SHP77 (cell line): ENCODE results near the gene HNRNPL.
"Not testable (repeated sequence)": the region's sequence is repeated elsewhere in the genome, so short reads cannot be mapped to it uniquely, and the experiment has no call there.

Source experiments
- DNase-seq, 2 experiments: peaks; one replicate each; lab custom pipeline; 2025; lab: John Stamatoyannopoulos, UW

The HNRNPL gene

DNA sequence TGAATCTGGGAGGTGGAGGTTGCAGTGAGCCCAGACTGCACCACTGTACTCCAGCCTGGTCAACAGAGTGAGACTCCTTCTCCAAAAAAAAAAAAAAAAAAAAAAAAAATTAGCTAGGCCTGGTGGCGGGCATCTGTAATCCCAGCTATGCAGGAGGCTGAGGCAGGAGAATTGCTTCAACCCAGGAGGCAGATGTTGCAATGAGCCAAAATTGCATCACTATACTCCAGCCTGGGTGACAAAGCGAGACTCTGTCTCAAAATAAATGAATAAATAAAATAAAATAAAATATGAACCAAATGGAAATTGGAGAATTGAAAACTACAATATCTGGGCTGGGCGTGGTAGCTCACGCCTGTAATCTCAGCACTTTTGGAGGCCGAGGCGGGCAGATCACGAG, 20.6 kb downstream of the HNRNPL start:
- not testable (repeated sequence) for DNase-seq

DNA sequence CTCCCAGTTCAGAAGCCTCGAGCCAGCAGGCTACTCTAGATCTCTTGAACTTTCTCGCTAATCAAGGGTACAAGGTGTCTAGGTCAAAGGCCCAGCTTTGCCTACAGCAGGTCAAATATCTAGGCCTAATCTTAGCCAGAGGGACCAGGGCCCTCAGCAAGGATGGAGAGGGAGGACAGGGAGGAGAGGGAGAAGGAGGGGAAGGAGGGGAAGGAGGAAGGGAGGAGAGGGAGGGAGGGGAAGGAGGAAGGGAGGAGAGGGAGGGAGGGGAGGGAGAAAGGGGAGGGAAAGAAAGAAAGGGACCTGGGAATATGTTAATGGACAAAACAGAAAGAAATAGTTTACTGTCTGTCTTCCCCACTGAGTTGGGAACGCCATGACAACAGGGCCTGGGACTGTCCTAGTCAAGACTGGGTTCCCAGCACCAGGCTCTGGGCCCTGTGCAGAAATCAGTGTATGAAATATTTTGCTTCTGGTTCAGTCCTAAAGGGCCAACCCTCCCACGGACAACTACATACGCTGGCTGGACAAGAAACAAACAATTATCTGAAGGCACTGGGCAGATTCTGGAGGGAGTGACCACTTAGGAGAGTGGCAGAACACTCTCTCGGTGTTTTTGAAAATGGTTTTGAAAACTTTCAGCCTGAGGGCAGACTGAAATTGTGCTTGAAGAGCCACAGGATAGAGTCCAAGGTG, 22.8 kb downstream of the HNRNPL start:
- no peak for DNase-seq

DNA sequence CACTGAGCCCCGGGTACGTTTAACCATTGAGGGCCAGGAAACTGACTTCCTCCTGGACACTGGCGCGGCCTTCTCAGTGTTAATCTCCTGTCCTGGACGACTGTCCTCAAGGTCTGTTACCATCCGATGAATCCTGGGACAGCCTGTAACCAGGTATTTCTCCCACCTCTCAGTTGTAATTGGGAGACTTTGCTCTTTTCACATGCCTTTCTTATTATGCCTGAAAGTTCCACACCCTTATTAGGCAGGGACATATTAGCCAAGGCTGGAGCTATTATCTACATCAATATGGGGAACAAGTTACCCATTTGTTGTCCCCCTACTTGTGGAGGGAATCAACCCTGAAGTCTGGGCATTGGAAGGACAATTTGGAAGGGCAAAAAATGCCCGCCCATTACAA, 23.9 kb downstream of the HNRNPL start:
- not testable (repeated sequence) for DNase-seq

DNA sequence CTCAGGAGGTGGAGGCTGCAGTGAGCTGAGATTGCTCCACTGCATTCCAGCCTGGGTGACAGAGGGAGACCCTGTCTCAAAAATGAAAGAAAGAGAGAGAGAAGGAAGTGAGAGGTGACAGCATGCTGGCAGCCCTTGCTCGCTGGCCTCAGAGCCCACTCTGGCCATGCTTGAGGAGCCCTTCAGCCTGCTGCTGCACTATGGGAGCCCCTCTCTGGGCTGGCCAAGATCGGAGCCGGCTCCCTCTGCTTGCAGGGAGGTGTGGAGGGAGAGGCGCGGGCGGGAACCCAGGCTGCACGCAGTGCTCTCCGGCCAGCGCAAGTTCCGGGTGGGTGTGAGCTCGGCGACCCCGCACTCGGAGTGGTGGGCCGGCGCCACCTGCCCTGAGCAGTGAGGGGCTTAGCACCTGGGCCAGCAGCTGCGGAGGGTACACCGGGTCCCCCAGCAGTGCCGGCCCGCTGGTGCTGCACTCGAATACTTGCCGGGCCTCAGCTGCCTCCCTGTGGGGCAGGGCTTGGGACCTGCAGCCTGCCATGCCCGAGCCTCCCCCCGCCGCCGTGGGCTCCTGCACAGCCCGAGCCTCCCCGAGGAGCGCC, 28.5 kb downstream of the HNRNPL start:
- not testable (repeated sequence) for DNase-seq

DNA sequence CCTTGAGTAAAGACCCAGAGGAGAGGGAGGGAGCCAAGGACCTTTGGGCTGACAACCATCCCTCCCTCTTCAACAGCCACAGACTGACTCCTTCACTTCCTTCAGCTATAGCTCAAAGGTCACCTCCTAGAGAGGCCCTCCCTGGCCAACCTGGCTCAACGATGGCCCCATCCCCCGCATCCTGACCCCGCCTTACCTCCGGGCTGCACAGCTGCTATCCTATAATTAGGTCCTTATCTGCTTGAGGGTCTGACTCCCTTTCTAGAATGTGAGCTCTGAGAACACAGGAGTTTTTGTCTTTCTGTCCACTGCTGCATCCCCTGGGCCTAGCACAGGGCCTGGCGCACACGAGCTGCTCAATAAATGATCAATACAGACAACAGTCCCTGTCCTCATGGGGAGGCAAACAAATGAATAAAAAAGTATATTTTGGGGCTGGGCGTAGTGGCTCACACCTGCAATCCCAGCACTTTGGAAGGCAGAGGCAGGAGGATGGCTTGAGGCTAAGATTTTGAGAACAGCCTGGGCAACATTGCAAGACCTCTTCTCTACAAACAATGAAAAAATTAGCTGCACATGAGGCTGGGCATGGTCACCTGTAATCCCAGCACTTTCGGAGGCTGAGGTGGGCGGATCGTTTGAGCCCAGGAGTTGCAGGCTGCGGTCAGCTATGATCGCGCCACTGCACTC, 30.4 kb downstream of the HNRNPL start:
- DNase-seq = no peak

DNA sequence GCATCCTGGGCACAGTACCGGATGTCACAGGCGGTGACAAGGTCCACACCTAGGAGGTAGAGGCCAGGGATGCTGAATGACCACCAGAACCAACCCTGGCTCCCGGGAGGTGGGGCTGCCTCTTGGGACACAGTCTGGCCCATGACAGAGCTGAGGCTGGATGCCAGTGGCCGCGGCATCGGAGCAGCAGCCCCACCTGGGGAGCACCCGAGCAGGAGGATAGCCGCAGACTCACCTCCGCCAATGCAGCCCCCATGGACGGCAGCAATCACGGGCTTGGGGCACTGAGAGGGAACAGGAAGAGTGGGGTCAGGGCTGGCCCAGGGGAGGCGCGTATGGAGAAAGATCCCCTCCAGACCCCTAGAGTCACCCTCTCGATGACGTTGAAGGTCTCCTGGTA, 32.7 kb downstream of the HNRNPL start:
- no peak for DNase-seq

DNA sequence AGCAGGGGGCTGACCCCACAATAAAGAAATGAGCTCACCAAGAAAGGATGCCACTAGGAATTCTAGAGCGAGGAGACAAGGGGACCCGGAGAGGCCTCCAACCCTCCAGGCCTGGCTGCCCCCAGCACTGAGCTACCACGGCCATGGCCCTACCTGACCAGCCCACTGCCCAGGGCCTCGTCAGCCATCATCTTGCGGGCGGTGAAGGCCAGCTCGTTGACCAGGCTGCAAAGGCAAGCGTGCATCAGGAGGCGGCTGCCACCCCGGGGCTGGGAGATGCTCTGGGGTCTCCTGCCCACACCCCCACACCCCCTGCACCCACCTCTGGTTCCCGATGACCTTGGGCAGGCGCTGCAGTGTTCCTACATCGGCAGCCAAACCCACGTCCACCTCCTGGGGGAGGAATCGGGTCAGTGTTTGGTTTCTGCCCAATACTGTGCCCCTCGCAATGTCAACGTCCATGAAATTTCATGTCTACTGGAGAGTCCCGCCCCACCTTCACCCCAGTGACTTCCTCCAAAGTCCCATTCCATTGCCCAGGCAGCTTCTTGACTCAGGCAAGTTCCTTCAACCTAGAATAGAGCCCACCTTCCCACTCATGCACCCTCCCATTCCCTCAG, 33.5 kb downstream of the HNRNPL start:
- no peak for DNase-seq

DNA sequence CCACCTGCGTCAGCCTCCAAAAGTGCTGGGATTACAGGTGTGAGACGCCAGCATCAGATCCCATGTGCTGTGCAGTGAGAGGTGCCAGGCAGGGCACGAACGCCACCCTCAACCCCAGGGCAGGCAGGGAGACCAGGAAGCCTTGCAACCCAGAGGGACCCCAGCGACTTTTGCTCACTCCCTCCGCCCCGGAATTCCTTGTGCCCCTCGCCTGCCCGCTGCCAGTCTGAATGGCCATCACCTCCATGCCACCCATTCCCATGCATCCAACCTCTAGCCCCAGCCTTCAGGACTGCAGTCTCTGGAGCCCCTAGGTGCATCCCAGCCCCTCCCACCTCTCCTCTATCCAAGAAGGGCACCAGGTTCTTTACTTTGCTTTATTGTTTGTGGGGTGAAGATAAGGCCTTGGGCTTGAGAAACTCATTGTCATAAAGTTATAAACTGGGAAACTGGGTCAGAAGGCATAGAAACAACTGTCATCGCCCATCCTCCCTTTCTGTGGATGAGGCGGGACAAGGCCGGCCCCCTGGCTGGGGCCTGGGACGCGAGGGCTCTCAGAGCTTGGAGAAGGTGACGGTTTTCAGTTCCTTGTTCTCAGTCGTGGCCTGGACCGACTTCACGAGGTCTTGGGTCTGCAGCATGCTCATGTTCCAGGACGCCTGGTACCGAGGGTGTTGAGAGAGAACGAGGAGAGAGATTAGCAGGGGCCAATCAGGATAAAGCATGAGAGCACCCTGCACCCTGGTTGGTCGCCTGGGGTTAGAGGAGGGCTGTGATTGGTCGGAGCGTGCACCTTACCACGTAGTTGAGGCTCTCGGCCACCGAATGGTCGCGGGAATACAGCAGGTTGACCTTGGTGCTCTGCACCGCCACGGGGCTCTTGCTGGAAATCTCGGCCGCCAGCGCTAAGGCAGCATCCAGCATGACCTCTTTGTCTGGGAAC, 34.5 kb downstream of the HNRNPL start:
- no peak for DNase-seq

DNA sequence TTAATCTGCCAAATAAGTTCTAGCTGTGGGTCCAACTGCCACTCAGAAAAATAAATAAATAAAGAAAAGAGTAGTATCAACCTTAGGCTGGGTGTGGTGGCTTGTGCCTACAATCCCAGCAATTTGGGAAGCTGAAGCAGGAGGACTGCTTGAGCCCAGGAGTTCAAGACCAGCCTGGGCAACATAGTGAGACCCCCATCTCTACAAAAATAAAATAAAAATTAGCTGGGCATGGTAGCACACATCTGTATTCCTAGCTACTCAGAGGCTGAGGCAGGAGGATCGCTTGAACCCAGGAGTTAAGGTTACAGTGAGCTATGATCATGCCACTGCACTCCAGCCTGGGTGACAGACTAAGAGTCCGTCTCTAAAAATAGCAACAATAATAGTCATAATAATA, 35.9 kb downstream of the HNRNPL start:
- not testable (repeated sequence) for DNase-seq

DNA sequence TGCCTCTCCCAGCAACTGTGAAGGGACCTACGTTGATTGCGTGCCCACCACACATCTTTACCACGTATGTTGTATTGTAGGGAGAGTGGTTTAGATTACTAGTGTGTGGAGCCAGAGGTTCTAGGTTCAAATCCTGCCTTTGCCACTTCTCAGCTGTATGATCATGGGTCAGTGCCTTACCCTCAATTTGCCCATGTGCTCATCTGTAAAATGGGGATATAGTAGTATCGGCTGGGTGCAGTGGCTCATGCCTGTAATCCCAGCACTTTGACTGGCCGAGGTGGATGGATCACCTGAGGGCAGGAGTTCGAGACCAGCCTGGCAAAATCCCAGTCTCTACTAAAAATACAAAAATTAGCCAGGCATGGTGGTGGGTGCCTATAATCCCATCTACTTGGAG, 36.5 kb downstream of the HNRNPL start:
- no peak for DNase-seq

DNA sequence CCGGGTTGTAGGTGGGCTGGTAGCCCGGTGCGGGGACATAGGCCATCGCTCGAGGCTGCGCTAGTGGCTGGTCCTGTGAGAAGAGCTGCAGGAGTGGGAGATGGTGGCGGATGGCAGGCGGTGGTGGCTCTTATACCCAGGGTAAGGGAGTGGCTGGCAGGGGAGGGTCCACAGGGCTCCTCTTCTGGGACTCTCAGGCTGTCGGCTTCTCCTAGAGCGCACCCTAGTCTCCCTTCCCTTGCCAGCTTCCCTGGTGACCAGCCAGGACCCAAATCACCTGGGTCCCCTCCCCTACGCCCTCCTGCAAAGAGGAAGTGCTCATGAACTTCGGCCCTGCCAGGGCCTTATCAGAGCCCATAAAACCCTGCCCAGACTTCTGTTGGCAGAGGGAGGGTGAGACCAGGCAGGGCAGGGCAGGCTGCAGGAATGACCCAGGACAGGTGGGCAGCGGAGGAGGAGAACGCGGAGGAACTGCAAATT, 36.9 kb downstream of the HNRNPL start, which contains the start of gene LGALS4:
Gene LGALS4, minus strand, starts transcription at position 105 of the 480 bp plus-strand sequence. Its CDS starts 59 bp downstream, at position 46.
- DNase-seq = no peak

DNA sequence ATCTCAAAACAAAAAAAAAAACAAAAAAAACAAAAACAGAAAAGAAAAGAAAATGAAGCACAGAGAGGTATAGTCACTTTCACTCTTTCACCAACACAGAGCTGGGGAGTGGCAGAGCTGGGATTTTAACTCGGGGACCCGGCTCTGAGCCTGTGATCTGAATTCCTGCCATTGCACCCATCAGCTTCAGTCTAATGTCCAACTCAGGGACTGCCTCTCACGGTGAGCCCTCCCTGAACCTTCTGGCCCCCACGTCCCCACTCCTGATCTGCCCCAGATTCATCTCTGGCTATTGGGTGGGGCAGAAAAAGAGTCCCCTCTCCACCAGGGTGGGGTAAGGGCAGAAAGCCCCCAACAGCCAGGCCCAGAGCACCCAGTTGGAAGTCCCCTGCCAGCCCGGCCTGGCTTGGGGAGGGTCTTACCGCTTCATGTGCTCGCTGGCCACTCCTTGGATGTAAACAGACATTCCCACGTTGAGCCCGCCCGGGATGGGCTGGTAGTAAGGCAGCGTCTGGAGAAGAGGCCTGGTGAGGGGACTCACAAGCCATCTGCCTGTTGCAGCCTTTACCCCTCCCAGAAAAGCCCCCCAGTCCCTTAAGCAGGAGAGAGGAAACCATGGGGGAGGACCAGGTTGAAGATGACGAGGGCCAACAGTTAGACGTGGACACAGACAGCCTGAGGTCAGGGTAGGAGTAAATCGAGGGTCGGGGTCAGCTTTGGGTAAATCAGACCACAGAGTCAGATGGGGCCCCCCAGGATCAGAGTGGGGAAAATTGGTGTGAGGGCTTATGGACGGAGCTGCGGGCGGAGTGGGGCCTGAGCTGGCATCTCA, 37.6 kb downstream of the HNRNPL start:
- no peak for DNase-seq

DNA sequence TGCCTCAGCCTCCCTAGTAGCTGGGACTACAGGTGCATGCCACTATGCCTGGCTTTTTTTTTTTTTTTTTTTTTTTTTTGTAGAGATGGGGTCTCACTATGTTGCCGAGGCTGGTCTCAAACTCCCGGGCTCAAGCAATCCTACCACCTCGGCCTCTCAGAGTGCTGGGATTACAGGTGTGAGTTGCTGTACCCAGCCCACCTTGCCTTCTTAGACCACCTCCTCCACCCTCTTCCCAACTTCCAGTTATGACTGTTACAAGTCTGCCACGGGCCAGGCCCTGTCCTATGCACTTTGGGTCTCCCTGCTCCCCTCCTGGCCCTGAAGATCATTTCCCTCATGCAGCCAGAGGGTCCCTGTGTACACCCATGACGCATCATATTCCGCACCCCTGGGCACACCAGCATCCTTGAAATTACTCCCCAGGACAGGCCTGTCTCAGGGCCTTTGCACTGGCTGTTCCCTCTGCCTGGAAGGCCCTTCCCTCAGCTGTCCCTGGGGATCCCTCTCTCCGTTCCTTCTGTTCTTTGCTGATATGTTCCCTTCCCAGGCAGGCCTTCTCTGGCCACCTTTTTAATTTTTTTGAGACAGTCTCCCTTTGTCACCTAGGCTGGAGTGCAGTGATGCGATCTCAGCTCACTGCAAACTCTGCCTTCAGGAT, 40.1 kb downstream of the HNRNPL start:
- no peak for DNase-seq

DNA sequence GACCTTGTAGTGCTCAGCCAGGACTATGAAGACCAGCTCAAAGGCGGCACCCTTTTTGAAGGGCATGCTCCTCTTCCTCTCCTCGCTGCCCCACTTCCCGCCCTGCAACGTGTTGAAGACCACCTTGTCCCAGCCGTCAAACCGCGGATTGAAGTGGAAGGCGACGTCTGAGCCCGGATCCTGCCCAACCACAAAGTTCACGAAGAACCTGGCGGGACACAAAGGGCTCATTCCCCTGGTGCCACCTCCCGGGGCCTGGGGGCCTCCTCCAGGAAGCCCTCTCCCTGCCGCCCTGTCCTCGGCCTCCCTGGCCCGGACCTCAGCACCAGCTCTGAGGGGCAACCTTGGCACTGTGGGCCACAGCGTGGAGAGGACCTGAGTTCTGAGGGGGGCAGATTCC, 41.0 kb downstream of the HNRNPL start:
- no peak for DNase-seq

DNA sequence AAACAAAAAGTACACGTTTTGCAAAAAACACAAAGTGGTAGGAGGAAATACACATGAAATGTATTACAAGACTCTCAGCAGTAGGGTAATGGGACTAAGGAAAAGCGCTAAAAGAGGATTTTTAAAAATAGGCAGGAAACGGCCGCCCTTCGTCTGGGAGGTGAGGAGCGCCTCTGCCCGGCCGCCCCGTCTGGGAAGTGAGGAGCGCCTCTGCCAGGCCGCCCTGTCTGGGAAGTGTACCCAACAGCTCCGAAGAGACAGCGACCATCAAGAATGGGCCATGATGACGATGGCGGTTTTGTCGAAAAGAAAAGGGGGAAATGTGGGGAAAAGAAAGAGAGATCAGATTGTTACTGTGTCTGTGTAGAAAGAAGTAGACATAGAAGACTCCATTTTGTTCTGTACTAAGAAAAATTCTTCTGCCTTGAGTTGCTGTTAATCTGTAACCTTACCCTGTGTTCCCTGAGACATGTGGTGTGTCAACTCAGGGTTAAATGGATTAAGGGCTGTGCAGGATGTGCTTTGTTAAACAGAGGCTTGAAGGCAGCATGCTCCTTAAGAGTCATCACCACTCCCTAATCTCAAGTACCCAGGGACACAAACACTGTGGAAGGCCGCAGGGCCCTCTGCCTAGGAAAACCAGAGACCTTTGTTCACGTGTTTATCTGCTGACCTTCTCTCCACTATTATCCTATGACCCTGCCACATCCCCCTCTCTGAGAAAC, 42.2 kb downstream of the HNRNPL start:
- not testable (repeated sequence) for DNase-seq

DNA sequence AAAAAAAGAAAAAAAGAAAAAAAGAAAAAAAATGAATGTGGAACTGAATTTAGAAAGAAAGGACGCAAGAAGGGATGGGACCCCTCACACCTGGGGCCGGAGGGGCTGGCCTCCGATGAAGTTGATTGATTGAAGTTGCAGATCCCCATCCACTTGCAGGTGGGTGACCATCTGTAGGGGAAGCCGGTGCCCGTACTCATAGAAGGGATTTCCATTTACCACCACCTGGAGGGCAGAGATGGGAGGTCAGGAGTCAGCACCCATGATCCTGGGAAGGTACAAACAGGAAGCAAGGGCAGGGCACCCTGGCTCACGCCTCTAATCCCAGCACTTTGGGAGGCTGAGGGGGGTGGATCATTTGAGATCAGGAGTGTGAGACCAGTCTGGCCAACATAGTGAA, 43.4 kb downstream of the HNRNPL start:
- no peak for DNase-seq

DNA sequence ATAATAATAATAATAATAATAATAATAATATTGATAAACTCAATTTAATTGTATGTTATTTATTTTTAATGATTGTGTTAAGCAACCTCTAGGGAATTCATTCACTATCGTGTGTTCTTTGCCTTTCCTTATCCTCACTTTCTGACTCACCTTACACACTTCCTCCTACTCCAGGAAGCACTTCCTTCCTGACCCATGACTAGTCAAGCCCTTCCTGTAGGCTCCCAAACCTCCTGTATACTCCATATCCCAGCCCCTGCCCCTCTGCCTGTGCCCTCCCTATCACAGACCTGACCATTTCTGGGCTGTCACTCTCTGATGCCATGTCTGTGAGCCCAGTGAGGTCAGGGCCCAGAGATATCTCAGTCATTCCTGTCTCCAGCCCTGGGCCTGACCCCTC, 44.6 kb downstream of the HNRNPL start:
- no peak for DNase-seq

DNA sequence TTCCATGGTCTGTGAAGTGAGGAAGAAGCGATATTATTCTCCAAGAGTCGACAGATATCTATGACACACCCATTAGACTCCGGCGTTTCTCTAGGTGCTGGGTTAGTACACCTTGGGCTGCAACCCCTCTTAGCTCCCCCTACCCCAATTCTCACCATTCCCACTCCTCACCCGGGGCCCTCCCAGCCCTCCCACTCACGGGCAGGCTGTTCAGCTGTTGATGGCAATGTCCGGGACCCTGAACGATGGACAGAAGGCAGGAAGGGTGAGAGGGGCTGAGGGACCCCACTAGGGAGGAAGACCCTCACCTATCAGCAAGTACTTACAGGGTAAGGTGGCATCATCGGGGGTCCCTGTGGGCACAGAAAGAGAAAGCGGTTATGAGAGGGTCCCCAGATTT, 46.2 kb downstream of the HNRNPL start:
- no peak for DNase-seq

DNA sequence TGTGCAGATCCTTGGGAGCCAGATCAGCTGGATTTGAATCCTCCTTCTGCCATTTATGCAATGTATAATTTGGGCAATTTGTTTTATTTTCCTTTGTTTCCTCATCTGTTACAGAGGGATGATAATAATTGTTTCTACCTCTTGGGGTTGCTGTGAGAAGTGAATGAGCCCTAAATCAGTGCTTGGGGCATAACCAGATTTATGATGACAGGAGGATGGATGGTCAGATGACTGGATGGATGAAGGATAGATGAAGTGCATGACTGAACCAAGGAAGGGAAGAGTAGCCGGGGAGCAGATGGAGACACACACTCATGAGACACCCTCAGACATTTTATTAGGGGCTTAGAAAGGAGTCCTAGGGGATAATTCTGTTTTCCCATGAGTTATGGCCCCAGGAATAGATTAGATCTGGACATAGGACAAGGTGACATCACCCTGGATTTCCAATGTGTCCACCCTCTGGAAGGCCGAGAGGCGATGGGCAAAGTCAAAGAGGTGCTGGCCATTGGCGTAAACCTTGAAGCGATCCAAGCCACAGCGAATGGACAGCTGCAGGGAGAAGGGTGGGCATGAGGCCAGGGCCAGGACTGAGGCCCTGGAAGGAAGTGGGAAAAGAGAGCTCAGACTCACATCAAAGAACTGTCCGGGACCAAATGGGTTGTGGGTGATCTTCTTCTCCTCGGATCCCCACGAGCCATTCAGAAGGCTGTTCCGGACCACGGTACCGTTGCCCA, 48.3 kb downstream of the HNRNPL start:
- DNase-seq = no peak
